NCI-H128 (cell line): ENCODE measurements around the gene SLC20A1.

Source experiments
- DNase-seq: peaks from one replicate; lab custom pipeline; 2025; ENCODE audit not compliant: unreplicated experiment; lab: John Stamatoyannopoulos, UW

The SLC20A1 gene

DNA sequence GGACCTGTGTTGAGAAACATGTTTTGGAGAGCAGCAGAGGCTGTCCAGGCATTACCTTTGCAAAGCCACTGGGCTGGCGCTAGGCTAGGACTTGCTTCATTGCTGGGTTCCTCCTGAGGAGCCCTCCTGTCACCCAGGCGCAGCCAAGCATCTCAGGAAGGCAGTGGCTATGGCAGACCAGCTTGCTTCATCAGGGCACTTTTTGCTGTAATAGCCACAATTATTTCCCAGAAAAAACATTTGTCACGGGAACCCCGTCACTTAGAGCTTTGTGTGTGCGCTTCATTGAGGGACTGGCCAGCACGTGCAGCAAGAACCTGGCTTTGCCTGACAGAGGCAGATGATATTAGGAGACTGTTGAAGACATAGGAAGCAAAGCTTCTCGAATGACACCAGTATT is 36.4 kb downstream of the SLC20A1 start:
- no peak for DNase-seq

DNA sequence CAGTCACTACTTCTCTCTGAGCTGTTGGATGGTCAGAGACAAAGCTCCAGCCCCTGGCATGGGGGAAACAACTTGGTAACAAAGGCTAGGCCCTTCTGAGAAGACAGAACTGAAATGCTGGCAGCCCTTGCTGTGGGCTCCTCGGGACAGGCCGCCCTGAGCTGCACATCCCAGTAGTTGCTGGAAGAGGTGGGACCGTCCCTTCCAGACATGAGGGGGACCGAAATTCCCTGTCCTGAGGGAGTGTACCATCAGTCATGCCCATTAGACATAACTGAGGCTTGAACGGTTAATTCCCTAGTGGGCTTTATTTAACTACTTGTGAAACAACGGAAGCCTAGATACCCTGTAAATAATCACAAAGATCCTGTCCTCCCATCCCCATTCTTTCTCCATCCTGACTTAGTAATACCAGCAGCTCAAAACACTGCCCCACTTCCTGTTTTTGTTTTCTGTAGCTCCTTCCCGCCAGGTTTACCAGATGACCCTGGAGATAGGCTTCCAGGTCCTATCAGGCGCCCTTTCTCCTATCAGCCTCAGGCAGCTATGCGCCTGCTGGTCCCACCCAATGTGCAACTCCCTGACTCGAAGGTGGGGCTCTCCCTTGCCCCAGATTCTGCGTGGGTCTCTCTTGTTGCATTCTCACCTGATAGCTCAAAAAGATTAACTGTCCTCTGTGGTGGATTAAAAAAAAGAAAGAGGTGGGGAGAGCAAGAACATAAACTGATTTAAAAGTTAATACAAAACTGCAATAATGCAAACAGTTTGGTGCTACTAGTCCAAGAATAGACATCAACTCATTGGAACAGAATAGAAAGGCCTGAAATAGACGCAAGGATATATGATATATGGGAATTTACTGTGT is 38.0 kb downstream of the SLC20A1 start:
- no peak for DNase-seq

- no peak for DNase-seq
Measured at GRCh38 chr2:112684415-112684775, 38.7 kb downstream of the SLC20A1 start.

GRCh38 chr2:112685271-112685884 is 39.6 kb downstream of the SLC20A1 start:
- DNase-seq: no peak

DNA sequence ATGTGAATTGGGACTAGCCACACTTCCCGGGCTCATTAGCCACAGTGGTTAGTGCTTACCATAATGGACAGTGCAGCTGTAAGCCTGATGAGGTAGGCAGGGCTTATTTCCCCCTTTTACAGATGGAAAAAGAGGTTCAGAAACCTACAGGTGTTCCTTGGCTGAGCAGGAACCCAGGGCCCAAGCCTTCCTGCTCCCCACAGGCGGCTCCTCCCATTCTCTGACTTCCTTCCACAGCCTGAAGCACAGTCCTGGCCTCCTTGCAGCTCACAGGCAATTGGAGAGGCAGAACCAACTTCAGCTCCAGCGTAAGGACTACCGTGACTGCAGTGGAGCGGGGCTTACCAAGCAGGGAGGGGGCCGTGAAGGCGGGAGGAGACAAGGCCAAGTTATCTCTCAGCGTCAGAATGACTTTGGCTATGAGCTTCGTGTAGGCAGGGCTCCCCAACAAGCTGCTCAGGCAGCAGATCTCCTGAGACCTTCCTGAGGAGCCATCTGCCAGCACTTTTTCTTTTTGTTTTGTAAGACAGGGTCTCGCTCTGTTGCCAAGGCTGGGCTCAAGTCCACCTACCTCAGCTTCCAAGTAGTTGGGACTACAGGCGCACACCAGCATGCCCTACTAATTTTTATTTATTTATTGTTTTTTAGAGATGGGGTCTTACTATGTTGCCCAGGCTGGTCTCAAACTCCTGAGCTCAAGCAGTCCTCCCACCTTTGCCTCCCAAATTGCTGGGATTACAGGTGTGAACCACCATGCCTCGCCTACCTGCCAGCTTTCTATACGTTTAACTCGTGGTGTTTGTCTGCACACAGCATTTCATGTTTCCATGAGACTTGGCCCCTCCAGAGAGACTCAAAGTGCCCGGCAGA is 40.8 kb downstream of the SLC20A1 start:
- no peak for DNase-seq

DNA sequence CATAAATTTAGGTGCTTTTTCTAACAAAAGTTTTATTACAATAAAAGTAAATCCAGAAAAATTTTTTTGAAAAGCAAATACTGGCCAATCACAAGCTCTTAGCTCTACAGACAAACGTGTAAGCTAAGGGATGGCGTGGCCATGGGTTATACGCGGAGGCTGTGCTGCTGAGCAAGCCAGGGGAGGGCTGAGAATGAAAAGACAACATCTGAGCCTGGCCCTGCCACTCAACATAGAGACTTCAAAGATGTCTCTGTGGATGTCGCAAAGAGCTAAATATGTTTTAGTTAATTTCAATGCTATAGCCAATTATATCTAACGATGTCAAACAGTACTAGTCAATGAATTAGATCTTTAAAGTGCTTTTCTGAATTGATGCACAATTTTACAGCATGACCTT is 41.8 kb downstream of the SLC20A1 start:
- DNase-seq: no peak

- no peak for DNase-seq
Measured at GRCh38 chr2:112688086-112688880, 42.5 kb downstream of the SLC20A1 start.

DNA sequence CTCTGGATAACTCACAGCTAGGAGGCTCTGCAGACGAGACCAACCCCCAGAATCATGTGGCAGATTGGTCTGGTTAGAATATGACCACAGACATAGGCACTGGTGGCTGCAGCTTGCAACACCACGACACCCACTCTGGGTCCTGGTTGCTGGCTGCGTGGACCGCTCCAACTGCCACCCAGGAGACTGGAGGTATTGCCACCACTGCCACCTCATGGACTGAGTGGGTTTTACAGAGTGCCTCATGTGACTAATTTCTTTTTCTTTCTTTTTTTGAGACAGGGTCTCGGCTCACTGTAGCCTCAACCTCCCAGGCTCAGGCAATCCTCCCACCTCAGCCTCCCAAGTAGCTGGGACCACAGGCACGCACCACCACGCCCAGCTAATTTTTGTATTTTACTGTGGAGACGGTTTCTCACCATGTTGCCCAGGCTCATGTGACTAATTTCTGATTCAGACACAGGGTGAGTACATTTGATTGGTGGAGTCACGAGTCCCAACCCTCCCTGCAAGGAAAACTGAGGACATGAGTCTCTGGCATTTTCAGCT is 45.2 kb downstream of the SLC20A1 start:
- no peak for DNase-seq

- DNase-seq: no peak
Measured at GRCh38 chr2:112691881-112692281, 46.1 kb downstream of the SLC20A1 start.

GRCh38 chr2:112692495-112692911 is 46.8 kb downstream of the SLC20A1 start:
- no peak for DNase-seq

- DNase-seq: no peak
Measured at GRCh38 chr2:112692918-112693317, 47.2 kb downstream of the SLC20A1 start.

DNA sequence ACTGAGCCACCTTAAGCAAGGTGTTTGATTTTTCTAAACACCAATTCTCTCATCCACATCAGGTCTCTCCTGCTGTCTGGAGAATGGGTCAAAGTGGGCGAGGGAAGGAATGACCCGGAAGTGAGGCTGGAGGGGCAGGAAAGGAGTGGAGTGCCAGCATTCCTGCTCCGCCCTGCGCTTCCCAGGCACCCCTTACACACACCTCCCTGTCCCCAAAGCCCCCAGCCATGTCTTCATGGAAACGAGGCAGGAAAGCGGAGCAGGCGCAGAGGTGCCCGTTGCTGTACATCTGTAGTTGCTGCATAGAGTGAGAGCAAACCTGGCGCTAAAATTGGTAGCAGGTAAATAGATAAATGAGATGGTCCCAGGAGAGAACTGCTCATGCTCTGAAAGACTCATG is 47.9 kb downstream of the SLC20A1 start:
- no peak for DNase-seq

DNA sequence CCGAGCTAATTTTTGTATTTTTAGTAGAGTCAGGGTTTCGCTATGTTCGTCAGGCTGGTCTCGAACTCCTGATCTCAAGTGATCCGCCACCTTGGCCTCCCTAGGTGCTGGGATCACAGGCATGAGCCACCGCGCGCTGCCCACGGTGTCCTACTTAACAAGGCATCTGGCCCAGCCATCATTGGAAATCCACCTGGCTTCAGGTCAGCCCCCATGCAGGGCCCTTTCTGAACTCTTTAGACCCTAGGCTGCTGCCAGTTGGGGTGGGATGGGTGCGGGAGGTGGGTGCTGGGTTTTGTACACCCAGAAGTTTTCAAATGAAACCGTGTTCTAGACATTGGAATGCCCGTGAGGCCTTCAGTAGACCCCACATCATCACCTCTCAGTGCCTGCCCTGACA is 48.4 kb downstream of the SLC20A1 start:
- DNase-seq: no peak

- DNase-seq: no peak
Measured at GRCh38 chr2:112698834-112699515, 53.2 kb downstream of the SLC20A1 start.

- no peak for DNase-seq
Measured at GRCh38 chr2:112699984-112700667, 54.4 kb downstream of the SLC20A1 start.

- DNase-seq: no peak
Measured at GRCh38 chr2:112701052-112701451, 55.3 kb downstream of the SLC20A1 start.

DNA sequence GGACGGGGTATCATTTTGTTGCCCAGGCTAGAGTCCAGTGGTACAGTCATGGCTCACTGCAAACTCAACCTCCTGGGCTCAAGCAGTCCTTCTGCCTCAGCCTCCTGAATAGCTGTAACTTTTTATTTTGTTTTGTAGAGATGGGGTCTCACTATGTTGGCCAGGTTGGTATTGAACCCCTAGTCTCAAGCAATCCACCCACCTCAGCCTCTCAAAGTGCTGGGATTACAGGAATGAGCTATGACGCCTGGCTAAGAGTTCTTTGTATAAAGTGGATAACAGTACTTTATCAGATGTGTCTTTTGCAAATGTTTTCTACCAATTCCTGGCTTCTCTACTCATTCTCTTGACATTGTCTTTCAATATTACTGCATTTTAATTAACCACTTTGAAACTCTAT is 57.9 kb downstream of the SLC20A1 start:
- no peak for DNase-seq

- no peak for DNase-seq
Measured at GRCh38 chr2:112705575-112705974, 59.8 kb downstream of the SLC20A1 start.

- no peak for DNase-seq
Measured at GRCh38 chr2:112706170-112706664, 60.5 kb downstream of the SLC20A1 start.
